HCT116 (cell line): ENCODE results near the gene FBXO17. TPM values are rescaled to one million over a fixed set of nuclear protein-coding genes. Genes with fewer than 3 reads are reported as not detected.

ENCODE experiments used
- ATAC-seq: fragments of 200-7000 bp; cut with Tn5 transposase; 2 replicates; pipeline ENCODE4 v1.9.1; 2020; ENCODE audit warnings: mild to moderate bottlenecking, moderate library complexity
- BruUV-seq: library from RNA; stranded (reverse); fragments of 400-500 nt; replicated peaks from 2 replicates; lab custom pipeline; 2021; lab: Mats Ljungman, UMichigan
- CTCF ChIA-PET: fragments of 300-600 bp; sonication (Branson Sonifier 250); formaldehyde crosslinking; loops from one replicate; lab custom pipeline; 2021; ENCODE audit warnings: antibody characterized with exemption; lab: Charles Lee
- POLR2A ChIA-PET: fragments of 300-600, 350-600 bp; sonication (Branson Sonifier 250); formaldehyde crosslinking; loops from one replicate; lab custom pipeline; 2021; ENCODE audit warnings: antibody characterized with exemption; lab: Charles Lee
- RAD21 ChIA-PET, 2 experiments: fragments of 300-600 bp; sonication (Branson Sonifier 250); formaldehyde crosslinking; loops; one replicate each; lab custom pipeline; 2023; ENCODE audit warnings: low total read pairs in 2 of 2; ENCODE audit not compliant: uncharacterized antibody in 2 of 2, unreplicated experiment in 2 of 2, low non-redundant PET in 1 of 2; lab: Charles Lee
- DNase-seq: peaks from one replicate; pipeline ENCODE4 v3.0.0-alpha.2; 2010; ENCODE audit warnings: low read depth, low spot score
- H2AFZ ChIP-seq: fragments of 200-600 bp; shearing (Covaris generic), sonication (generic); 2 replicates; pipeline ENCODE4 v1.6.1; 2017; ENCODE audit warnings: low read depth, mixed run types, mixed read lengths, antibody characterized with exemption, low read length; ENCODE audit not compliant: poor library complexity, severe bottlenecking
- H3K27ac ChIP-seq: 2 replicates; pipeline ENCODE4 v1.5.1; 2012; ENCODE audit warnings: low read depth, low read length
- H3K27me3 ChIP-seq: fragments of 200-600 bp; sonication (generic); 2 replicates; pipeline ENCODE4 v1.6.1; 2016; ENCODE audit warnings: mixed run types, low read length, mixed read lengths; ENCODE audit not compliant: insufficient read depth
- H3K36me3 ChIP-seq, 2 experiments: fragments of 200-500 bp in 1 of 2; fragments of 200-600 bp in 1 of 2; sonication (Bioruptor generic) in 1 of 2; sonication (generic) in 1 of 2; 2 replicates each; pipeline versions ENCODE4 v1.5.1 to v1.6.1; 2014 to 2016; ENCODE audit warnings: low read length in 2 of 2, inconsistent platforms in 1 of 2, mixed read lengths in 1 of 2, mixed run types in 1 of 2; ENCODE audit not compliant: insufficient read depth in 2 of 2, control insufficient read depth in 1 of 2
- H3K4me1 ChIP-seq, 2 experiments: fragments of 200-600 bp in 1 of 2; sonication (generic) in 1 of 2; 2 replicates each; pipeline versions ENCODE4 v1.5.1 to v1.6.1; 2012 to 2017; ENCODE audit warnings: low read length in 2 of 2, inconsistent platforms in 1 of 2, mild to moderate bottlenecking in 1 of 2, mixed read lengths in 1 of 2, mixed run types in 1 of 2, moderate library complexity in 1 of 2; ENCODE audit not compliant: insufficient read depth in 2 of 2, control insufficient read depth in 1 of 2
- H3K4me2 ChIP-seq: fragments of 200-600 bp; sonication (generic); 2 replicates; pipeline ENCODE4 v1.6.1; 2017; ENCODE audit warnings: mixed run types, low read length, mixed read lengths
- H3K4me3 ChIP-seq, 2 experiments: fragments of 200-600 bp in 1 of 2; sonication (generic) in 1 of 2; replicated peaks in 1 of 2; 2 replicates each; pipeline ENCODE4 v1.5.1; 2011 to 2016; ENCODE audit warnings: low read length in 2 of 2, control low read depth in 1 of 2, low read depth in 1 of 2, mild to moderate bottlenecking in 1 of 2, mixed read lengths in 1 of 2, mixed run types in 1 of 2
- H3K79me2 ChIP-seq: fragments of 200-600 bp; sonication (generic); 2 replicates; pipeline ENCODE4 v1.6.1; 2017; ENCODE audit warnings: mild to moderate bottlenecking, mixed run types, low read length, moderate library complexity, mixed read lengths; ENCODE audit not compliant: insufficient read depth
- H3K9ac ChIP-seq: fragments of 200-600 bp; sonication (generic); 2 replicates; pipeline ENCODE4 v1.6.1; 2016; ENCODE audit warnings: low read length, mixed read lengths
- H3K9me2 ChIP-seq: fragments of 200-600 bp; sonication (generic), shearing (Covaris generic); 2 replicates; pipeline ENCODE4 v1.6.1; 2017; ENCODE audit warnings: mixed run types, mild to moderate bottlenecking, moderate library complexity; ENCODE audit not compliant: insufficient read depth
- H3K9me3 ChIP-seq, 2 experiments: fragments of 200-500 bp in 1 of 2; fragments of 200-600 bp in 1 of 2; sonication (Bioruptor generic) in 1 of 2; sonication (generic) in 1 of 2; 2 replicates each; pipeline ENCODE4 v1.6.1; 2014 to 2017; ENCODE audit warnings: low read length in 2 of 2, mixed read lengths in 2 of 2, inconsistent platforms in 1 of 2, low read depth in 1 of 2, mild to moderate bottlenecking in 1 of 2, mixed run types in 1 of 2, moderate library complexity in 1 of 2; ENCODE audit not compliant: control insufficient read depth in 1 of 2, insufficient read depth in 1 of 2
- H4K20me1 ChIP-seq: fragments of 200-600 bp; sonication (generic), shearing (Covaris generic); 2 replicates; pipeline ENCODE4 v1.6.1; 2017; ENCODE audit warnings: mixed run types, mild to moderate bottlenecking, moderate library complexity; ENCODE audit not compliant: insufficient read depth
- CEBPB ChIP-seq: IDR thresholded peaks from 2 replicates; pipeline ENCODE4 v1.6.1; 2012; ENCODE audit warnings: low read depth
- EGR1 ChIP-seq: IDR thresholded peaks from 2 replicates; pipeline ENCODE4 v1.6.1; 2012; ENCODE audit warnings: low read depth
- JUND ChIP-seq: IDR thresholded peaks from 2 replicates; pipeline ENCODE4 v1.6.1; 2012
- MAX ChIP-seq: IDR thresholded peaks from 2 replicates; pipeline ENCODE4 v1.6.1; 2012
- POLR2AphosphoS5 ChIP-seq: IDR thresholded peaks from 2 replicates; pipeline ENCODE4 v1.6.1; 2011; ENCODE audit warnings: mild to moderate bottlenecking, low read depth, low read length, moderate library complexity
- SP1 ChIP-seq: IDR thresholded peaks from 2 replicates; pipeline ENCODE4 v1.6.1; 2012; ENCODE audit warnings: low read depth
- YY1 ChIP-seq: IDR thresholded peaks from 2 replicates; pipeline ENCODE4 v1.6.1; 2011; ENCODE audit warnings: low read length, low read depth, moderate library complexity, mild to moderate bottlenecking; ENCODE audit not compliant: insufficient replicate concordance; ENCODE audit errors: extremely low read depth
- ZFX ChIP-seq: fragments of 450-650 bp; IDR thresholded peaks from 2 replicates; pipeline ENCODE4 v1.6.1; 2017
- ZNF274 ChIP-seq: fragments of 200-500 bp; sonication (Bioruptor generic); IDR thresholded peaks from 2 replicates; pipeline ENCODE4 v1.6.1; 2014; ENCODE audit warnings: mild to moderate bottlenecking, low read depth, low read length, inconsistent platforms
- intact Hi-C: fragments of 100-400 bp; cut with micrococcal nuclease; formaldehyde crosslinking; loops from 2 replicates; pipeline ENCODE4 v1.10.0; 2022
- total RNA-seq: library from RNA; stranded (reverse); gene quantifications from one replicate; pipeline ENCODE4 v1.2.1, GENCODE V29; 2021; ENCODE audit not compliant: unreplicated experiment

FBXO17 gene
- total RNA-seq, 1 experiment from 2014 or later, result 18.5 TPM

GRCh38 chr19:38975861-38976271 lies 324 bp upstream of the FBXO17 start:
- no peaks in the 10 kb centered on the region for H3K36me3 ChIP-seq
- H3K9me3 ChIP-seq, result peaks cover 0 to 2% of the 10 kb centered on the region in 2 experiments; a peak in 2 of 4 replicates
- DNase-seq, result no peak
- ChIA-PET POLR2A (interaction anchor here (0.8 to 1.1 kb wide), 2 partner anchors 56 to 153 kb away, joined by 3 to 5 read pairs; no protein-coding TSS in a partner anchor), RAD21 (interaction anchor here (0.6 to 0.7 kb wide), 2 partner anchors 95 to 108 kb away, joined by 3 to 4 read pairs; partner anchors contain the start of gene ACP7 (in 1 of the 2)), CTCF (interaction anchor here (0.6 to 1.5 kb wide), 7 partner anchors 13 to 262 kb away, joined by 3 to 7 read pairs (median 4); no protein-coding TSS in a partner anchor)
- no peaks in the 10 kb centered on the region for H3K9me2 ChIP-seq
- ATAC-seq, result peak; percentile 58
- peak overlapping the region; percentile 75 for H3K4me2 ChIP-seq
- peaks cover 8 to 16% of the 10 kb centered on the region in 2 experiments; a peak in 3 of 4 replicates for H3K4me1 ChIP-seq
- intact Hi-C loops, result no loop called here
- peak overlapping the region; percentile 68 for H3K9ac ChIP-seq
- H3K27me3 ChIP-seq, result no peaks in the 10 kb centered on the region
- peak; percentile 43; the same call in 1 of the 2 replicates for TF ChIP-seq EGR1
- no peak for TF ChIP-seq ZFX
- TF ChIP-seq MAX, result no peak
- no peak for TF ChIP-seq YY1
- TF ChIP-seq ZNF274, result no peak
- 0 out of 2 replicates have a peak, but pooled peaks have one; percentile 3 for TF ChIP-seq POLR2AphosphoS5
- peaks cover 16% of the 10 kb centered on the region for H3K79me2 ChIP-seq
- peak overlapping the region; percentile 61 for H3K27ac ChIP-seq
- H2AFZ ChIP-seq, result no peak overlapping the region
- no peaks in the 10 kb centered on the region for H4K20me1 ChIP-seq
- no TSS peak for BruUV-seq
- H3K4me3 ChIP-seq, result peak overlapping the region; percentile 16 to 50

GRCh38 chr19:38974624-38975213 lies 823 bp downstream of the FBXO17 start:
- Histone ChIP-seq H3K36me3 (no peaks in the 10 kb centered on the region), H3K9me3 (no peaks in the 10 kb centered on the region), H2AFZ (no peak overlapping the region), H3K27me3 (no peaks in the 10 kb centered on the region), H4K20me1 (no peaks in the 10 kb centered on the region), H3K79me2 (peaks cover 16% of the 10 kb centered on the region), H3K9ac (peak overlapping the region; percentile 68), H3K4me3 (peak overlapping the region; percentile 57 to 61), H3K4me1 (peaks cover 8 to 21% of the 10 kb centered on the region in 2 experiments; a peak in 3 of 4 replicates), H3K9me2 (no peaks in the 10 kb centered on the region), H3K4me2 (peak overlapping the region; percentile 75), H3K27ac (peak overlapping the region; percentile 61)
- intact Hi-C loops, result no loop called here
- ChIA-PET RAD21 (interaction anchor here in 1 of 2 experiments (0.7 kb wide), 1 partner anchor 101 kb away, joined by 3 read pairs; no protein-coding TSS in a partner anchor), POLR2A (interaction anchor here (1.1 kb wide), 1 partner anchor 152 kb away, joined by 5 read pairs; no protein-coding TSS in a partner anchor), CTCF (no interaction called here)
- TF ChIP-seq ZFX (no peak), SP1 (no peak), JUND (no peak), CEBPB (no peak), EGR1 (0 out of 2 replicates have a peak, but pooled peaks have one; percentile 12)
- BruUV-seq, result no TSS peak
- no peak for ATAC-seq
- DNase-seq, result no peak
